Measurements from ENCODE around the gene TBC1D2B.
A peak's percentile ranks its signal among the peaks of the same experiment; 100 is the strongest.

Gene TBC1D2B

DNA sequence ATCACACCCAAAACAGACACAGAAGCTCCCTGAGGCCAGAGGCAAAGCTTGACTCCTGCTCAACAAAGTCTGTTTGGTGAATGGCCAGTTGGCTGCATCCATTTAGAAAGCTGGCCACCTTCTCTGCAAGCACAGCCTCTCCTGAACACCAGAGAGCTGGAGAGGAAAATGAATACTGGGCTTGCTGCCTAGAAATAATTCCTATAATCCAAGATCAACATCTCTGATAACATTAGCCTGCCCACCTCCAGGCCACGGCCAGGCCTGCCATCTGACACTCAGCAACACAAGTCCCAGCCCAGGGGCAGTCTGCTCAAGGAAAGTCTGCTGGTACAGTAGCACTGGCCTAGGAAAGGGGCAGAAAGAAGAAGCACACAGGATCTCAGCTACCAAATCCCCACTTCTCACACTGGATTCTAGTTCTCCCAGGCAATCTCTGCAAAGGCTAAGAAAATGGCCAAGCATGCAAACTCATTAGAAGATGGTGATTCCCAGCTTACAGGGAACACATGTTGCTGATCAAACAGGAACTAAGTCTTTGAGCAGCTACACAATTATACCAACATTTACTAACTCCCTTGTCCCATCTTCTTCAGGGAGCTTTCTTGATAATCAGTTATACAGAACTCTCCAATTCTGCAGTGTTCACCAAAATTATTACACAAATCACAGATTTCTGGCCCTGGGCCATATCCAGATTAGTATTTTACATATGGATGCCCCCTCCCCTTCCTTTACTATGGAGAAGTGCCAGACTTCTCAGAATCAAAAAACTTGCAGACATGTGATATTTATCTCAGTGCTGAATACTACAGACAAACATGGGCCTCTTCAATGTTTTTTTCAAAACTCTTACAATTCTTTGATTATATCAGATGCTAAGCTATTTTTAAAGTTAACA is 9.9 kb downstream of the TBC1D2B start:
- Histone ChIP-seq H3K27ac (ENCODE audit: low read length) (no peak overlapping the region), H3K9ac (ENCODE audit: low read length) (no peak overlapping the region), H3K79me2 (ENCODE audit: low read length) (peaks cover 96% of the 10 kb centered on the region), H3K4me3 (ENCODE audit: low read length) (no peak overlapping the region), H3K9me3 (replicated peaks; ENCODE audit: insufficient read depth, low read length) (no peaks in the 10 kb centered on the region), H3K9me2 (replicated peaks; ENCODE audit: insufficient read depth, low read length) (no peaks in the 10 kb centered on the region), H2AFZ (ENCODE audit: low read length) (no peak overlapping the region), H3K36me3 (replicated peaks; ENCODE audit: insufficient read depth, low read length) (no peaks in the 10 kb centered on the region), H3K4me1 (ENCODE audit: low read length) (peaks cover 75% of the 10 kb centered on the region), H3K4me2 (ENCODE audit: low read depth, low read length) (peak overlapping the region; percentile 51; the same call in 1 of the 2 replicates), H4K20me1 (ENCODE audit: insufficient read depth, low read length) (no peaks in the 10 kb centered on the region), H3F3A (ENCODE audit: insufficient read depth, low read length) (peaks cover 39% of the 10 kb centered on the region), H3K27me3 (replicated peaks; ENCODE audit: insufficient read depth, low read length) (no peaks in the 10 kb centered on the region)
- no peak for DNase-seq
- TF ChIP-seq, protein P1, sequence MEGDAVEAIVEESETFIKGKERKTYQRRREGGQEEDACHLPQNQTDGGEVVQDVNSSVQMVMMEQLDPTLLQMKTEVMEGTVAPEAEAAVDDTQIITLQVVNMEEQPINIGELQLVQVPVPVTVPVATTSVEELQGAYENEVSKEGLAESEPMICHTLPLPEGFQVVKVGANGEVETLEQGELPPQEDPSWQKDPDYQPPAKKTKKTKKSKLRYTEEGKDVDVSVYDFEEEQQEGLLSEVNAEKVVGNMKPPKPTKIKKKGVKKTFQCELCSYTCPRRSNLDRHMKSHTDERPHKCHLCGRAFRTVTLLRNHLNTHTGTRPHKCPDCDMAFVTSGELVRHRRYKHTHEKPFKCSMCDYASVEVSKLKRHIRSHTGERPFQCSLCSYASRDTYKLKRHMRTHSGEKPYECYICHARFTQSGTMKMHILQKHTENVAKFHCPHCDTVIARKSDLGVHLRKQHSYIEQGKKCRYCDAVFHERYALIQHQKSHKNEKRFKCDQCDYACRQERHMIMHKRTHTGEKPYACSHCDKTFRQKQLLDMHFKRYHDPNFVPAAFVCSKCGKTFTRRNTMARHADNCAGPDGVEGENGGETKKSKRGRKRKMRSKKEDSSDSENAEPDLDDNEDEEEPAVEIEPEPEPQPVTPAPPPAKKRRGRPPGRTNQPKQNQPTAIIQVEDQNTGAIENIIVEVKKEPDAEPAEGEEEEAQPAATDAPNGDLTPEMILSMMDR (IDR thresholded peaks at IDR 0.05; ENCODE audit: low read length) = no peak
- TF ChIP-seq EZH2 (optimal IDR thresholded peaks at IDR 0.05; ENCODE audit: low read depth, low read length) = no peak
- no peak for TF ChIP-seq EZH2phosphoT487 (IDR thresholded peaks at IDR 0.05; ENCODE audit: low read length)

DNA sequence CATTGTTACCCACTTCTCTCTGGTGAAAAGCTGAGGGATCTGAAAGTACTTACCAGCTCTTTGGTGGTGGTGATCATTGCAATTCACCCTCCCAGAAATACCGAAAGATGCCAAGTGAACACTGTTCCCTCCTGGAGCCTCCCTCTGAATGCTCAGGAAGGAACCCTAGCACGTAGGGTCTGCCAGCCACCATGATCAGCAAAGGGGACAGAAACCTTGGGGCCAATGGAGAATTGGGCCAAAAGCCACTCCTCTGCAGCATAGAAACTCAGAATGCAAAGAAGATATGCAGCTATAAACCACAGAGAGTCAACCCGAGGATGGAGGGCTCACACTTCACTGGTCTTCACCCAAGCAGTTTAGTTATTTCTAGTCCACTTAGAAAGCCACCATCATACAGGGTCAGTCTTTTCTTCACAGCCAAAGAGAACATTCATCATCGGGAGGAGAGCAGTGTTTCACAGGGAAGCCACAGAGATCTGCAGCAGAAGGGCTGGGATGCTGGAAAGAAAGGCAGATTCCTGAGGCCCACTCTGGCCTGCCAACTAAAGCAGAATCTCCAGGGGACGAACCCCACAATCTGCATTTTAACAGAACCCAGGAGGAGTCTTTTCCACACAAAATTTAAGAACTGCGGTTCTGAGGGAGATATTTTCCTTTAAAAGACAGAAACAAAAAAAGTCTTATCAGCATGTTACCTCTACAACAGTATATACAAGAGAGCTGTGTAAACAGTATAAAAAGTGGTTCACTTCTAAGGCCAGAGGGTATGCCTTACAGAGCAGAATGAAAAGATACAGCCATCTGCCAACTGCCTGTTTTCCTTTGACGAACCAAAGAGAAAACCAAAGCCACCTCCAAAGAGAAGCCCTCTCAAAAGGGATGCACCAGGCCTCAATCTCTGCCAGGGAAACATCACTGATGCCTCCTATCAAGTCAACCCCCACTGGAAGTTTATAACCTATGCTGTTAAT is 11.3 kb downstream of the TBC1D2B start:
- H2AFZ ChIP-seq (ENCODE audit: low read length) = no peak overlapping the region
- no peaks in the 10 kb centered on the region for H3K36me3 ChIP-seq (replicated peaks; ENCODE audit: insufficient read depth, low read length)
- TF ChIP-seq EZH2 (optimal IDR thresholded peaks at IDR 0.05; ENCODE audit: low read depth, low read length) (no peak), EZH2phosphoT487 (IDR thresholded peaks at IDR 0.05; ENCODE audit: low read length) (no peak)
- TF ChIP-seq, protein P1 (IDR thresholded peaks at IDR 0.05; ENCODE audit: low read length) = no peak
- H3K27ac ChIP-seq (ENCODE audit: low read length) = peak overlapping the region; percentile 56; the same call in 1 of the 2 replicates
- H3K27me3 ChIP-seq (replicated peaks; ENCODE audit: insufficient read depth, low read length) = no peaks in the 10 kb centered on the region
- peak overlapping the region; percentile 81 for H3K4me2 ChIP-seq (ENCODE audit: low read depth, low read length)
- no peaks in the 10 kb centered on the region for H4K20me1 ChIP-seq (ENCODE audit: insufficient read depth, low read length)
- no peaks in the 10 kb centered on the region for H3K9me2 ChIP-seq (replicated peaks; ENCODE audit: insufficient read depth, low read length)
- H3K9ac ChIP-seq (ENCODE audit: low read length) = no peak overlapping the region
- H3K79me2 ChIP-seq (ENCODE audit: low read length) = peaks cover 84% of the 10 kb centered on the region
- peak; percentile 58 for DNase-seq
- H3K4me1 ChIP-seq (ENCODE audit: low read length) = peaks cover 76% of the 10 kb centered on the region
- H3K4me3 ChIP-seq (ENCODE audit: low read length) = peak overlapping the region; percentile 25
- no peaks in the 10 kb centered on the region for H3K9me3 ChIP-seq (replicated peaks; ENCODE audit: insufficient read depth, low read length)
- peaks cover 49% of the 10 kb centered on the region for H3F3A ChIP-seq (ENCODE audit: insufficient read depth, low read length)

DNA sequence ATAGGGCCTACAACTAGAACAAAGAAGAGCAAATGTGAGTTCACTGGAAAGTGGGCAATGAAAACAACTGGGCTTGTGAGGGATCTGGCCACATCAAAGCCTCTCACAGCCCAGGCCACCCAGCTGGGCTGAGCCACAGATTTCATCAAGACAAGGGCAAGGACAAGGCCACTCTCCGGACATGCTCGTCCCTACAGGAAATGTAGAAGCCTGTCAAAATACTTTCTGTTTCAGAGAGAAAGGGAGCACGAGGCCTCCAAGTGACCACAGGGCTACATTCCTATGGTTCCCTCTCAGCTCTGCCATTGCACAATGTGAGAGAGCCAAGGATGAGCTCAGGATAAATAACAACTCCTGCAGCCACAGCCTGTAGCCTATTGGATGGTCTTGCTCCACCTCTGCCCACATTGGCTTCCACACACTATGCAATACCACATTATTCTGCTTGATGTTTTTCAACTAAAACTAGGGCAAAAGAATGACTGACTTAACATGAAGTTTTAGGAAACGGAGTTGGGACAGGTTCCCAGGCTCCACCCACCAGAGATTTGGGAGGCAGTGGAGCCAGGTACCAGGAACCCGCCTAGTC is 12.1 kb downstream of the TBC1D2B start:
- Histone ChIP-seq H3K36me3 (replicated peaks; ENCODE audit: insufficient read depth, low read length) (no peaks in the 10 kb centered on the region), H3K27me3 (replicated peaks; ENCODE audit: insufficient read depth, low read length) (no peaks in the 10 kb centered on the region), H3K9ac (ENCODE audit: low read length) (no peak overlapping the region), H3K4me1 (ENCODE audit: low read length) (peaks cover 75% of the 10 kb centered on the region), H4K20me1 (ENCODE audit: insufficient read depth, low read length) (no peaks in the 10 kb centered on the region), H3K4me3 (ENCODE audit: low read length) (peak overlapping the region; percentile 25), H3F3A (ENCODE audit: insufficient read depth, low read length) (peaks cover 49% of the 10 kb centered on the region), H3K9me2 (replicated peaks; ENCODE audit: insufficient read depth, low read length) (no peaks in the 10 kb centered on the region), H2AFZ (ENCODE audit: low read length) (no peak overlapping the region), H3K4me2 (ENCODE audit: low read depth, low read length) (peak overlapping the region; percentile 81), H3K9me3 (replicated peaks; ENCODE audit: insufficient read depth, low read length) (no peaks in the 10 kb centered on the region), H3K79me2 (ENCODE audit: low read length) (peaks cover 86% of the 10 kb centered on the region), H3K27ac (ENCODE audit: low read length) (peak overlapping the region; percentile 56; the same call in 1 of the 2 replicates)
- peak; percentile 67 for DNase-seq
- TF ChIP-seq EZH2 (optimal IDR thresholded peaks at IDR 0.05; ENCODE audit: low read depth, low read length) (no peak), EZH2phosphoT487 (IDR thresholded peaks at IDR 0.05; ENCODE audit: low read length) (no peak)
- TF ChIP-seq, protein P1 (IDR thresholded peaks at IDR 0.05; ENCODE audit: low read length) = no peak
